IPS DF 6.9 (cell line): Measurements from ENCODE around the gene TEN1.

ENCODE experiments used
- DNase-seq: peaks from one replicate; pipeline ENCODE4 v3.0.0-alpha.2; 2013; ENCODE audit warnings: low read depth, low spot score
- H3K27ac ChIP-seq: one replicate; pipeline ENCODE4 v1.5.1; 2013; ENCODE audit warnings: low read length, control low read depth
- H3K27me3 ChIP-seq: 2 replicates; pipeline ENCODE4 v1.6.1; 2013; ENCODE audit warnings: mild to moderate bottlenecking, low read length; ENCODE audit not compliant: control insufficient read depth, insufficient read depth
- H3K36me3 ChIP-seq: 2 replicates; pipeline ENCODE4 v1.6.1; 2013; ENCODE audit warnings: low read length; ENCODE audit not compliant: control insufficient read depth, insufficient read depth
- H3K4me1 ChIP-seq: 2 replicates; pipeline ENCODE4 v1.6.1; 2013; ENCODE audit warnings: low read length; ENCODE audit not compliant: control insufficient read depth, insufficient read depth
- H3K4me3 ChIP-seq: 2 replicates; pipeline ENCODE4 v1.5.1; 2013; ENCODE audit warnings: mild to moderate bottlenecking, low read length
- H3K9me3 ChIP-seq: 2 replicates; pipeline ENCODE4 v1.6.1; 2013; ENCODE audit warnings: low read length, inconsistent platforms; ENCODE audit not compliant: control insufficient read depth, insufficient read depth
- WGBS: extraction: QIAGEN DNeasy Blood & Tissue Kit; methylation state at CpG from one replicate; pipeline ENCODE4 v1.1.7; 2013; ENCODE audit warnings: mixed read lengths, missing lambda C conversion rate; ENCODE audit not compliant: insufficient read length, insufficient coverage; 5-methylcytosine and 5-hydroxymethylcytosine counted together

Gene TEN1

GRCh38 chr17:75995385-75995925 is 16.4 kb downstream of the TEN1 start:
- WGBS, result no CpG with 5 or more reads among the region's 7 CpGs
- no peak for DNase-seq
- Histone ChIP-seq H3K36me3 (peaks cover 5% of the 10 kb centered on the region; the same call in 1 of the 2 replicates), H3K27me3 (no peaks in the 10 kb centered on the region), H3K4me1 (peaks cover 3% of the 10 kb centered on the region; the same call in 1 of the 2 replicates), H3K9me3 (no peaks in the 10 kb centered on the region), H3K27ac (no peak overlapping the region), H3K4me3 (no peak overlapping the region)

GRCh38 chr17:75996665-75997590 is 17.9 kb downstream of the TEN1 start:
- no peak overlapping the region for H3K27ac ChIP-seq
- H3K27me3 ChIP-seq, result no peaks in the 10 kb centered on the region
- H3K4me3 ChIP-seq, result no peak overlapping the region
- peaks cover 3% of the 10 kb centered on the region; the same call in 1 of the 2 replicates for H3K4me1 ChIP-seq
- no peaks in the 10 kb centered on the region for H3K9me3 ChIP-seq
- no peaks in the 10 kb centered on the region; the same call in 1 of the 2 replicates for H3K36me3 ChIP-seq
- no peak for DNase-seq
- WGBS, result no CpG with 5 or more reads among the region's 18 CpGs

- H3K27ac ChIP-seq, result no peak overlapping the region
- H3K9me3 ChIP-seq, result no peaks in the 10 kb centered on the region
- H3K36me3 ChIP-seq, result no peaks in the 10 kb centered on the region; the same call in 1 of the 2 replicates
- no peak overlapping the region for H3K4me3 ChIP-seq
- DNase-seq, result no peak
- no CpG with 5 or more reads among the region's 9 CpGs for WGBS
- H3K27me3 ChIP-seq, result no peaks in the 10 kb centered on the region
- peaks cover 3% of the 10 kb centered on the region; the same call in 1 of the 2 replicates for H3K4me1 ChIP-seq
These were observed 19.3 kb downstream of the TEN1 start for GRCh38 chr17:75998327-75998795.

- Histone ChIP-seq H3K36me3 (no peaks in the 10 kb centered on the region; the same call in 1 of the 2 replicates), H3K4me1 (peaks cover 3% of the 10 kb centered on the region; the same call in 1 of the 2 replicates), H3K9me3 (no peaks in the 10 kb centered on the region), H3K27me3 (no peaks in the 10 kb centered on the region), H3K27ac (no peak overlapping the region), H3K4me3 (no peak overlapping the region)
- no CpG with 5 or more reads among the region's 31 CpGs for WGBS
- DNase-seq, result no peak
These were observed 21.1 kb downstream of the TEN1 start for GRCh38 chr17:76000016-76000754.

- Histone ChIP-seq H3K4me1 (peaks cover 3% of the 10 kb centered on the region; the same call in 1 of the 2 replicates), H3K27me3 (no peaks in the 10 kb centered on the region), H3K4me3 (no peak within 1 kb of the TSS), H3K36me3 (no peaks in the 10 kb centered on the region; the same call in 1 of the 2 replicates), H3K27ac (no peak within 1 kb of the TSS), H3K9me3 (no peaks in the 10 kb centered on the region)
- WGBS, result no CpG with 5 or more reads among the region's 21 CpGs
- DNase-seq, result no peak
These were observed 21.9 kb downstream of the TEN1 start, which contains the start of gene CDK3 for GRCh38 chr17:76000755-76001521. Gene CDK3, plus strand, starts transcription at chr17:76000855. Its CDS starts 571 bp downstream, at chr17:76001426.

GRCh38 chr17:76002100-76002499 is 23.1 kb downstream of the TEN1 start:
- Histone ChIP-seq H3K4me1 (peaks cover 2% of the 10 kb centered on the region; the same call in 1 of the 2 replicates), H3K27ac (no peak overlapping the region), H3K27me3 (no peaks in the 10 kb centered on the region), H3K9me3 (no peaks in the 10 kb centered on the region), H3K4me3 (no peak overlapping the region), H3K36me3 (no peaks in the 10 kb centered on the region; the same call in 1 of the 2 replicates)
- no peak for DNase-seq
- no CpG with 5 or more reads among the region's 12 CpGs for WGBS

- Histone ChIP-seq H3K4me3 (no peak overlapping the region), H3K27ac (no peak overlapping the region), H3K9me3 (no peaks in the 10 kb centered on the region), H3K27me3 (no peaks in the 10 kb centered on the region), H3K4me1 (peaks cover 2% of the 10 kb centered on the region; the same call in 1 of the 2 replicates), H3K36me3 (no peaks in the 10 kb centered on the region; the same call in 1 of the 2 replicates)
- no peak for DNase-seq
- WGBS, result no CpG with 5 or more reads among the region's 6 CpGs
These were observed 24.9 kb downstream of the TEN1 start for GRCh38 chr17:76003915-76004314.

GRCh38 chr17:76004750-76005262 is 25.8 kb downstream of the TEN1 start:
- no peak for DNase-seq
- H3K4me3 ChIP-seq, result no peak overlapping the region
- no peak overlapping the region for H3K27ac ChIP-seq
- H3K4me1 ChIP-seq, result peaks cover 1% of the 10 kb centered on the region; the same call in 1 of the 2 replicates
- no peaks in the 10 kb centered on the region; the same call in none of the 2 replicates for H3K36me3 ChIP-seq
- WGBS, result no CpG with 5 or more reads among the region's 8 CpGs
- no peaks in the 10 kb centered on the region for H3K9me3 ChIP-seq
- no peaks in the 10 kb centered on the region for H3K27me3 ChIP-seq

GRCh38 chr17:76005263-76006149 is 26.5 kb downstream of the TEN1 start:
- WGBS, result no CpG with 5 or more reads among the region's 16 CpGs

More at GRCh38 chr17:76005263-76006149, 26.5 kb downstream of the TEN1 start:
- no peak for DNase-seq
- no peak overlapping the region for H3K4me3 ChIP-seq
- no peaks in the 10 kb centered on the region for H3K27me3 ChIP-seq
- H3K9me3 ChIP-seq, result no peaks in the 10 kb centered on the region
- H3K27ac ChIP-seq, result no peak overlapping the region
- no peaks in the 10 kb centered on the region for H3K4me1 ChIP-seq
- no peaks in the 10 kb centered on the region; the same call in 1 of the 2 replicates for H3K36me3 ChIP-seq
